GM18519 (cell line): ENCODE data around the gene NINL.
"Not testable (repeated sequence)": the region's sequence is repeated elsewhere in the genome, so short reads cannot be mapped to it uniquely, and the experiment has no call there.

Source experiments
- ATAC-seq: cut with Tn5 transposase; IDR thresholded peaks from one replicate; pipeline ENCODE4 v1.9.1; 2021; ENCODE audit warnings: mild to moderate bottlenecking, moderate library complexity; ENCODE audit not compliant: unreplicated experiment, low FRiP score

NINL gene

DNA sequence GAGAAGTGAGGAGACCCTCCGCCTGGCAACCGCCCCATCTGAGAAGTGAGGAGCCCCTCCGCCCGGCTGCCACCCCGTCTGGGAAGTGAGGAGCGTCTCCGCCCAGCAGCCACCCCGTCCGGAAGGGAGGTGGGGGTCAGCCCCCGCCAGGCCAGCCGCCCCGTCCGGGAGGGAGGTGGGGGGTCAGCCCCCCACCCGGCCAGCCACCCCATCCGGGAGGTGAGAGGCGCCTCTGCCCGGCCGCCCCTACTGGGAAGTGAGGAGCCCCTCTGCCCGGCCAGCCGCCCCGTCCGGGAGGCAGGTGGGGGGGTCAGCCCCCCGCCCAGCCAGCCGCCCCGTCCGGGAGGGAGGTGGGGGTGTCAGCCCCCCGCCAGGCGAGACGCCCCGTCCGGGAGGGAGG, 23.6 kb downstream of the NINL start:
- not testable (repeated sequence) for ATAC-seq

DNA sequence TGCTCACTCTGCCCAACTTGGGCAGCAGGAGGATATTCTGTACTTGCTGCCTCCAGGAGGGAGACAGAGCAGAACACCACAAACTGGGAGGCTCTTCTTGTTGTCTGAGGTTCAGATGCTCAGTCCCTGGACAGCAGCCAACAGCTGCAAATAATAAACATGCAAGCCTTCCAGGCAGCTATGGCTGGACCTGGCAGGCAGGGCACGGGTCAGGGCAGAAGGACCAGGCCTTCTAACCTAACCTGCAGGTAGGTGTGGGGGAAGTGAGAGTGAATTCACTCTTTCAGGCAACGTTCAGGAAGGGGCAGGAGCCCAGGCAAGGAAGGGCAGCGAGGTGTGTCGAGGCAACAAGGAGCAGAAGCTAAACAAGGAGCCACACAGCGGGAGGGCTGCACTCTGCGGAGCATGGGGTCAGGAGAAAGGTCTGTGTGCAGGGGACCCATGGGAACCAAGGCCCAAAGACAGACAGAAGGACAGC, 31.5 kb downstream of the NINL start:
- ATAC-seq: no peak

DNA sequence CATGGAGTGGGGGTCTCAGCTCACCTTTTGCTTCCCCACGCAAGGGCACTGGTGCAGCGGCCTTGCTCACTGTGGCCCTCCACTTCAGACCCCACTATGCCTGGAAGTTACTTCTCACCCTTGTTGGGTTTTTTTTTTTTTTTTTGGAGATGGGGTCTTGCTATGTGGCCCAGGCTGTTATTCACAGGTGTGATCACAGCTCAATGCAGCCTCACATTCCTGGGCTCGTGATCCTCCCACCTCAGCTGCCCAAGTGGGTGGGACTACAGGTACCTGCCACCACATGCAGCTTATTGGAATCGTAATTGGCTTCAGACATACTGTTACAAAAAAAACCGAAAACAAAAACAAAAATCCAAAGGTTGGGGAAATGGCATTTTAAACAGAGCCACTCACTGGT, 32.4 kb downstream of the NINL start:
- ATAC-seq: no peak

DNA sequence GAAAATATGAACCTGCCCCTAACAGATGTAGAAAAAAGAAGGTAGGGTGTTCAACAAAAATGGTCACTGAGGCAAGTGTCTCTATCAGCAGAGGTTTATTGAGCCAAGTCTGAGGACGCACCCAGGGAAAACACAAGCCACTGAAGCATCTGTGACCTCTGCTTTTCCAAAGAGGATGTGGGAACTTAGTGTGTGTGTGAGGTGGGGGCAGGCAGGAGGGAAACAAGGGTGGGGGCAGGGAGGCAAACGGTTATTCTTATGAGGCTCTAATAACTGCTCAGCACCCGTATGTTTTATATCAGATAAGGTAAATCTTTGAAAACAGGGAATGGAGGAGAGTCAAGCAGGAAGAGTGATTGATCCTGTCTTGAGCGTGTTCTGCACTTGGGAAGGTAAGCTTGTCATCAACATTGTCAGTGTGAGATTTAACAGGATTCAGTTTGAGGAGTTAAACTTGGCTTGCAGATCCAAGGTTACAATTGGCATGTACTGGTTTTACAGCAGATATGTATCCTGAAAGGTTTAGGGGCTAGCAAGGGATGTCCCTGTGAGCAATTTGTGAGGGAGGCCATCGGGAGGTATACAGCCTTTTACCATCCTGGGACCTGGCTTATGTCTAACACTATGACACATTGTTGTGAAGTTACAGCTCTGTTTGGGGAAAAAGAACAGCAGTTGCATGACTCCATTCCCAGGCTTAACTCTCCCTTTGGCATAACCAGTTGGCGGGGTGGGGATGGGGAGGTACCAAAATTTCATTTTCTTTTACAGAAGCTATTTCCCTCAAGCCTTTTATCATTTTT, 33.7 kb downstream of the NINL start:
- ATAC-seq: no peak

DNA sequence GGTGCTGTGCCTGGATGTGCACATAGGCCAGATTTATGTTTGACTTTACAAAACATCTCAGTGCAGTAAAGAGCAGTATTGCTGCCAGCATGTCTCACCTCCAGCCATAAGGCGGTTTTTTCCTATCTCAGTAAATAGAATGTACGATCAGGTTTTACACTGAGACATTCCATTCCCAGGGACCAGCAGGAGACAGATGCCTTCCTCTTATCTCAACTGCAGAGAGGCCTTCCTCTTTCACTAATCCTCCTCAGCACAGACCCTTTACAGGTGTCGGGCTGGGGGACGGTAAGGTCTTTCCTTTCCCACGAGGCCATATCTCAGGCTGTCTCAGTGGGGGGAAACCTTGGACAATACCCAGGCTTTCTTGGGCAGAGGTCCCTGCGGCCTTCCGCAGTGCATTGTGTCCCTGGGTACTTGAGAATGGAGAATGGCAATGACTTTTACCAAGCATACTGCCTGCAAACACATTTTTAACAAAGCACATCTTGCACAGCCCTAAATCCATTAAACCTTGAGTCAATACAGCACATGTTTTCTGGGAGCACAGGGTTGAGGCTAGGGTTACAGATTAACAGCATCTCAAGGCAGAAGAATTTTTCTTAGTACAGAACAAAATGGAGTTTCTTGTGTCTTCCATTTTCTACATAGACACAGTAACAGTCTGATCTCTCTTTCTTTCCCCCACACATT, 34.5 kb downstream of the NINL start:
- ATAC-seq: not testable (repeated sequence)

DNA sequence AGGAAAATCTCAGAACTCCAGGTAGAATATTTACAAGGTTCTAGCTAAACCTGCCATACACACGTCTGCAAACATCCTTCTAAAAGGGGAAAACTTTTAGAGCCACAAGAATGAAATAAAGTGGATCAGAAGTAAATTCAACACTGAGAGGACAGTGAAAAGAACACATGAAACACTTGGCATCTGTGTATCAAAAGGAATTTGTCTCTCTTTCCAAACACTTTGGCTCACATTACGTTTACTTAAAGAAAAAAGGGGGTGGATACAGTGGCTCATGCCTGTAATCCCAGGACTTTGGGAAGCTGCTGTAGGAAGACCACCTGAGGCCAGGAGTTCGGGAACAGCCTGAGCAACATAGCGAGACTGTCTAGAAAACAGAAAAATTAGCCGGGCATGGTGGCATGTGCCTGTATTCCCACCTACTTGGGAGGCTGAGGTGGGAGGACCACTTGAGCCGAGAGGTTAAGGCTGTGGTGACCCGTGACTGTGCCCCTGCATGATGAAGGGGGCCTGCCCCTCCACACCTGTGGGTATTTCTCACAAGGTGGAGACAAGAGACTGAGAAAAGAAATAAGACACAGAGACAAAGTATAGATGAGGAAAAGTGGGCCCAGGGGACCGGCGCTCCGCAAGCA, 35.4 kb downstream of the NINL start:
- no peak for ATAC-seq

DNA sequence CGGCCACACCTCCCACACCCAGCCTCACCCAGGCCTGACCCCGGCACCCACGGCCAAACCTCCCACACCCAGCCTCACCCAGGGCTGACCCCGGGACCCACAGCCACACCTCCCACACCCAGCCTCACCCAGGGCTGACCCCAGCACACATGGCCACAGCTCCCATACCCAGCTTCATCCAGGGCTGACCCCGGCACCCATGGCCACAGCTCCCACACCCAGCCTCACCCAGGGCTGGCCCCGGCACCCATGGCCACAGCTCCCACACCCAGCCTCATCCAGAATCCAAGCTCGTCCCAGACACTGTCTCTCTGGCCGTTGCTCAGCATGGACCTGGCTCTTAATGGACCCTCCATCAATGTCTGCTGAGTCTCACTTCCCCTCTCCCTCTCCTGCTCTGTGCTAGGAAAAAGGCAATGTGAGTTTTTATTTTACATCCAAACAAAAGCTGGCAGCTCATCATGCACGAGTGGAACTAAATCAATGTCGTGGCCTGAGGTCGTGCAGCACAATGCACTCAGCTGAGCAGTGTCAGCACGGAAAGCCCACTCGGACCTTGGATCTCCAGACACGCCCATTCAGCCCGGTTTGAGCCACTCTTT, 36.1 kb downstream of the NINL start:
- no peak for ATAC-seq

DNA sequence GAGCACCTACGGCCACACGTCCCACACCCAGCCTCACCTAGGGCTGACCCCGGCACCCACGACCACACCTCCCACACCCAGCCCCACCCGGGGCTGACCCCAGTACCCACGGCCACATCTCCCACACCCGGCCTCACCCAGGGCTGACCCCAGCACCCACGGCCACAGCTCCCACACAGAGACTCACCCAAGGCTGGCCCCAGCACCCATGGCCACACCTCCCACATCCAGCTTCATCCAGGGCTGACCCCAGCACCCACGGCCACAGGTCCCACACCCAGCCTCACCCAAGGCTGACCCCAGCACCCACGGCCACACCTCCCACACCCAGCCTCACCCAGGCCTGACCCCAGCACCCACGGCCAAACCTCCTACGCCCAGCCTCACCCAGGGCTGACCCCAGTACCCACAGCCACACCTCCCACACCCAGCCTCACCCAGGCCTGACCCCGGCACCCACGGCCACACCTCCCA, 36.7 kb downstream of the NINL start:
- no peak for ATAC-seq

DNA sequence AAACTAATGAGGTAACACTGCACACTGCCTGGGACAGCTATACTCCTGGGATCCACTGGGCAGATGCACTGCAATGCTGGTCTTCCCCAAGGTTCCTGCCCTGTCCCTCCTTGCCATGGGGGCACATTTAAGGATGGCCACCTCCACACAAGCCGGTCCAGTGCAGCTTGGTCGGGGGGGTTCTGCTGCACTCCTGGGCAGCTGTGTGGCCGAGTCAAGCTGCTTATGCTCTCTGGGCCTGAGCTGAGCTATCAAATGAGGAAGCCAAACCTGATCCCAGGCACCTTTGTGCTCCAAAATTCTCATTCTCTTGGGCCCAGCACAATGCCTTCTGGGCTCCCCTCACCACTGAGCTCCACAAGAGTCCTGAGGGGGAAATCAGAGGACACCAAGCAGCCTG, 37.3 kb downstream of the NINL start:
- ATAC-seq: no peak

DNA sequence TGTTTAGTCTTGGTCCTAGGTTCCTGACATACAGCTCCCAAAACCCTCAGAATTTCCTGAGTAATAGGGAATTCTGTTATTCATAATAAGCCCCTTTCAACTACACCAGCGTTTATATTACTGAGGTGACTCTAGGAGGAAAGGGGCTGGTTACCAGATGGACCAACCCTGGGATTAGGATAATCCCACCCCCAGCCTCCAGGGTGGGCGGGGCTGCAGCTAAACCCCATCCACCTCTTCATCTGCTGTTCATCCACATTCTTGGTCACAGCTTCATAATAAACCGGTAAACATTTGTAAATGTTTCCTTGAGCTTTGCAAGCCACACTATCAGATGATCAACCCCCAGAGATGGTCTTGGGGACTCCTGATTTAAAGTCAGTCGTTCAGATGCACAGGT, 38.3 kb downstream of the NINL start:
- no peak for ATAC-seq

DNA sequence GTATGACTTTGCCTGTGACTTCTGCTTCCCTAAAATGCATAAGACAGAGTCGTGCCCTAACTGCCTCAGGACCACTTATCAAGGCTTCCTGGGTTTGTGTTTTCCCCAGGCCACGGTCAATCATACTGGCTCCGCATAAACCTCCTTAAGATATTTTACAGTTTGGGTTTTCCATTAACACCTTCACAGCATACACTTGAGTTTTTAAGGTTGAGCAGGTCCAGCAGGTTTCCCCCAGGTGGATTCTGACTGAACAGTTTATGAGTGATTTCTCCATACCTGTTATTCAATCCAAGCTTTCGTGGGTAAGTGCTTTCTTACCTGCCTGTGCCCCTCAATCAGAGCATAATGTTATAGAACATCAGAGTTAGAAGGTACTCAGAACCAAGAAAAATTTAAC, 39.3 kb downstream of the NINL start:
- no peak for ATAC-seq

DNA sequence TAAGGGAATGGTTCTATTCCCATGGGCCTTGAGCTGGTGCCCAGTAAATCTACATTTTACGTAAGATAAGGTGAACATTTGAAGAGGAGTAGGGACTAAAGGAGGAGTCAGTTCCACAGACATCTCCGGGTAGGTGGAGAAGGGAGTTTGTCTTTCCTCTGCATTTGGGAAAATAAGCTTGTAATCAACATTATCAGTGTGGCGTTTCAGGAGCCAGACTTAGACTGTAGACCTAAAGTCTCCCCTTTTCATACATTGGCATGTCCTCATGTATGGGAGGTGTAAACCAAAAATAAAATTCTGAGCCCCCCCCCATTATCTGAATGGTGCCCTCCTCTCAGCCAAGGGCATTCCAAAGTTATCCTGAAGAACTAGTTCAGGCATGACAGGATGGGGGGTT, 40.2 kb downstream of the NINL start:
- ATAC-seq: no peak

DNA sequence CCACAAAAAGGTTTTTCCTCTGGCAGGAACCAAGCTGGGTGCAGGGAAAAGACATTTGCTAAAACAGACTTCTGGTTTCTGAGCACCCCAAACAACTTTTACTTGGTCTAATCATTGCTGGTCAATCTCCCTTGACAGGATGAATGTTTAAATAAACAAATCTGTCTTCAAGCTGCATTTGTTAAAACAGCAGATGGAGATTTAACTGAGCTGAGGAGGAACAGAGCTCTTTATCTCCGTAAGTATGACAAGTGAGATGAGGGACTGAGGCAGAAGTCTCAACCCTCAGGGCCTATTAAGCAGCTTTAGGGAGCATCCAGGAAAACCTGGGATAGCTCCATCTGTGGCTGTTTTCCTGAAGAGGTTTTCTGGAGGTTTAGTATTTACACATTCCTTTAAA, 40.6 kb downstream of the NINL start:
- ATAC-seq: no peak

DNA sequence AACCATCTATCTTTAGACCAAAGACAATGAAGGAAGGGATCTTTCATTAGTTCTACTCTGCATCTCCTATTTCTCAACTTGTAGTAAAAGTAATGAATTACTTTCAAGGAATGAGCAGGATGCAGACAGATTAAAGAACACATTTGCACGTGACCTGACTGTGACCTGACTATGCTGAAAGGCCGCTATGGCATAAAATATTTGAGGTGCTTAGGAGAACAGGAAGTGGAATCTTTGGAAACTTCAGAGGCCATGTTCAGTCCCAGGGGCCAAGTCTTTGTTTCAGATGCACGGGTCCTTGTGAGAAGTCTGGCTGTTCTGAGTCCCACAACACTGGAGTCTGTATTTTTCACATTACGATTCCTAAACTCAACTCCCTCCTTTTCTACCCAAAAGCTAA, 41.0 kb downstream of the NINL start:
- ATAC-seq: no peak

DNA sequence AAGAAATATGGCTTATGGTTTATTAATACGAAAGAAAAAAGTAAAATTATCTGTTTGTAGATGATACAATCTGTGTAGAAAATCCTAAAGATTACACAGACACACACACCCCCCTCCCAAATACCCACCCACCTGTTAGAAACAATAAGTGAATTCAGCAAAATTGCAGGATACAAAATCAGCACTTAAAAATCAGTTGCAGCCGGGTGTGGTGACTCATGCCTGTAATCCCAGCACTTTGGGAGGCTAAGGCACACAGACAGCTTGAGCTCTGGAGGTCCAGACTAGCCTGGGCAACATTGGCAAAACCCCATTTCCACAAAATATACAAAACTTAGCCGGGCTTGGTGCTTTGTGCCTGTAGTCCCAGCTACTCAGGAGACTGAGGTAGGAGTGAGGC, 42.3 kb downstream of the NINL start:
- no peak for ATAC-seq

DNA sequence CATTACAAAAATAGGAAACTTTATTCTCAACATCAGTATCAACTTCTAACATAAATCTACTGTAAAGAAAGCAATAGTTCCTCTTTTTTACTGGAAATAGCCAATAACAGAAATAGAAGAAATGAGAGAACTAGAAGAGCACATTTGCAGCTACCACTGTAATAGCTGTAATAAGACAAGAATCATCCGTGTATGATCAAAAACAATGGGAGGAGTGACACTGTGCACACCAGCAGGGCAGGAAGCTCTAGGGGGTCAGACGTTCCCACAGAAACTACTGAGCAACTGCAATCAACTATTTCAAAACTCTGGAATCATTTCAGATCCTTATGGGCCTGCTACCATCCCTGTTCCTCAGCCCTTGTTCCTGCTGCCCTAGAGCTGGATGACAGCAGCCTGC, 43.7 kb downstream of the NINL start:
- no peak for ATAC-seq

DNA sequence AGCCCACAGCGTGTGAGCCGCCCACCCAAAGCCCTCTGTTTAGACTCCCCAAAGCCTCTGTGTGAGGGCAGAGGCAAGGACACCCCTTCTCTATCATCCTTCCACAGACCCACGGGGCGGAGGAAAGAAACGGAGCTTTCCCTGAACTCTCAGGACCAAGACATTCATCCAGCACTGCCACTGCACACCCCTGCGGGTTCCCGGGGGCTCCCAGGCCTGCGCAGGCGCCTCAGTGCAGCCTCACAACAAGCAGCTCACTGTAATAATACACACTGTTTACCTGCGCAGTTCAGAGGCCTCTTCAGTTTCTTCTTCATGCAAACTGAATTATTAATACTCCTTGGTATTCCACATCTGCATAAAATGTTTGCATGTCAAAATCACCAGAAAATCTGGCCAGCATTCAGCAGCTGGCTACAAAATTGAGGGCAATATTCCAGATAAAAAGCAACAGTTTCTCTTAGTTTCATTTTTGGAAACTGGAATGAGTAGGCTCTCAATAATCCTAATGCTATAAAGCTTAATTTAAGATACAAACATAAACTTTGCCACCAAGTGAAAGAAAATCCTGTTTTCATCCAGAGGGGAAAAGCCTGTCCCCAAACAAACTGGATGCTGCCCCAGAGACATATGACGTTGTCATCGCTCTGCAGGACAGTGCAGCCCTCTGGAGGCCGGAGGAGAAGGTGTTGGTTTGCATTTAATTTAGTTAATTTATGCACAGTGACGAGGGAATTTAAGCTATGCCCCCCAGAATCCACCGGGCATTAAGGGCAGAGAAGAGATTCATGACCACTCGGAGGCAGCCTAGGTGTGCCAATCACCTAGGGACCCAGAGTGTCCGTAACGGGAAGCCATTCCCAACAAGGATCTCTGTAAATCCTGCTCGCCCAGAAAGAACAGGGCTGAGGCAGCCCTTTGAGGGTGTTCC, 45.3 kb downstream of the NINL start:
- peak; percentile 37 for ATAC-seq

DNA sequence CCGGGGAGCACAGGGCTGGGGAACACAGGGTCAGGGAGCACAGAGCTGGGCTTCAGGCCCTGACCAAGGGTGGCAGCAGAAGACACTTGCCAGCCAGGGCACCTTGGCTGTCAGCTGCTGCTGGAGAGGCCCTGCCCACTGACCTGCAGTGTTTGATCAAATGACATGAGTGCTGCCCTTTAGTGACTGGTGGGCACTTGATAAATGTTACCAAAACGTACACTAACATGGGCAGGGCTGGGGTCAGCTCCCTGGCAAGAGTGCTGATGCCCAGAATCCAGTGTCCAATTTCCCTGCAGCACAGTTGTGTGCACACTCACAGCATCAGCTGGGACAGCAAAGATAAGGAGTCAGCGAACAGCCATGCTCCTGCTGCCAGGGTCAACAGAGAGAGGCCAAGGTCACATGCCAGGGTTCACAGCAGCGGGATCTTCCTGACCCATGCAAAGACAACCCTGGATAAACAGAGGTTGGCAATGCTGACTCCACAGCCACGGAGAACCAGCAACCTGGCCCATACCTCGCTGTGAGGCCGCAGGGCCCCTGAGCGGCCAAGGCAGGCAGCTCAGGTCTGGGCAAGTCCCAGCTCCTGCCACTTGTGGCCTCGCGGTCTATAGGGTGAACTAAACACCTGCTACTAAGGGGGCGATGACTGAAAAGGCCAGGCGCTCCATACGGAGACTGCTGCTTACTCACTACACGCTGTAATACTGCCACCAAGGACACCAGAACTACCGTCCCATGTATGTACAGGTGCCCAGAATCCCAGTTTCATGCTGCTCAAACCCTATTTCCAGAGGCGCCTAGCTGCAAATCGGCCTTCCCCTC, 46.3 kb downstream of the NINL start:
- peak; percentile 48 for ATAC-seq

DNA sequence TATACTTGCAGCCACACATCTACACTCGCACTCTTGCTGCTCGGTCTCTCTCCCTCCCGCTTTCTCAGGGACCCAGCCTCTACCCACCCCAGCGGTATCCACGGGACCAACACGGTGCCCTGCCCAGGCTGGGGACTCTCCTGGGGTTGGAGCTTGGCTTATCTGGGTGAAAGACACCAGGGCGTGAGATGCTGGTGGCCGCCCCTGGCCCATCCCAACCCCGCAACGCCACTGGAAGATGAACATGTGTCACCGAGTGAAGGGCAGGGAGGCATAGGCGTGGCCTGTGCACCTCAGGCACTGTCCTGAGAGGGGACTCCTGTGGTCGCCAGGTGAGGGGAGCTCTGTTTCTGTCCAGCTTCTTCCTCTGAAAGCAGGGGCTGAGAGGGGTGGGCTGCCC, 47.4 kb downstream of the NINL start:
- ATAC-seq: no peak
